ENCODE results near the gene ACKR2.
"Not testable (repeated sequence)": the region's sequence is repeated elsewhere in the genome, so short reads cannot be mapped to it uniquely, and the experiment has no call there.

ACKR2 gene

DNA sequence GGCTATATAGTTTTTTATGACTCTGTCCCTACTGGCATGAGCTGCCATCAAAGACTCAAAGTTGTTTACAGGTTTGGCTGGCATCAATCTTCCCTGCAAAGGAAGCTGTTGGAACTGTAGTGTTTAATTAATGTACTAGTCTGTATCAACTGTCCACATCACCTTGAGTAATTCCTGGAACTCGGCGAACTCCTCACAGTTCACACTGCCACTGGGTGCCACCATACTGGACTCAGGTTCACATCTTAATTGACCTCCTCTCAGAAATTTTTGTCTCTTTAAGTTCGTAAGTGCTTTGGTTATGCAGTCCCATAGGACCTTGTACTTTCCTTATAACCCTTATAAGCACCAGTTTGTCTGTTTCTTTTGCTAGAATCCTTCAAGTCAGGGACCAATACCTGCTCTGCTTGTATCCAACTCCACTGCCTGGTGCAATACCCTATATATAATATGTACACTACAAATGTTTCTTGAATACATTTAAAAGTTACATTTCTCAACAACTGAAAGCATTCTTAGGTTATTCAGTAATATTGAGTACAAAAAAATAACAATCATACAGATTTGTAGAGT lies 8.1 kb upstream of the ACKR2 start:
- Histone ChIP-seq H3K9me3 (ENCODE audit: control insufficient read depth, insufficient read depth, low read length) (no peaks in the 10 kb centered on the region), H3K36me3 (ENCODE audit: control insufficient read depth, insufficient read depth, low read length) (no peaks in the 10 kb centered on the region), H3K27ac (ENCODE audit: low read length) (no peak overlapping the region), H3K4me3 (ENCODE audit: low read length) (no peak overlapping the region), H3K4me1 (ENCODE audit: control insufficient read depth, insufficient read depth, low read length) (peaks cover 2% of the 10 kb centered on the region; the same call in 1 of the 2 replicates), H3K27me3 (ENCODE audit: control insufficient read depth, insufficient read depth, low read length) (no peaks in the 10 kb centered on the region)
- WGBS (ENCODE audit: insufficient coverage, insufficient read length), result no CpG with 5 or more reads among the region's 3 CpGs
- DNase-seq (ENCODE audit: low read depth, low spot score), result no peak

DNA sequence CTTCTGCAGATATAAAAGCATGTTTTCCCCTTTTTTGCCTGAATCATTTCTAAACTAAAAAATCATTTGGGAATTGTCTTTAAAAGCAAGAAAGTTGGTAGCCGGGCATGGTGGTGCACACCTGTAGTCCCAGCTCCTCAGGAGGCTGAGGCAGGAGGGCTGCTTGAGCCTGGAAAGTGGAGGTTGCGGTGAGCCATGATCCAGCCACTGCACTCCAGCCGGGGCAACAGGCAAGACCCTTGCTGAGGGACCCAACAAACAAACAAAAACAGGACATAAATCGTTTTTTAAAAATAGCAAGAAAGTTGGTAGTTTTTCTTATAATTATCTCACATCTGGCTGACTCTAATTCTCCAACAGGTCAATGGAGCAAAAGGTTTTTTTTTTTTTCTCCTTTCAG lies 7.5 kb upstream of the ACKR2 start:
- H3K36me3 ChIP-seq (ENCODE audit: control insufficient read depth, insufficient read depth, low read length), result no peaks in the 10 kb centered on the region
- no peak overlapping the region for H3K4me3 ChIP-seq (ENCODE audit: low read length)
- WGBS (ENCODE audit: insufficient coverage, insufficient read length), result no CpG with 5 or more reads among the region's 4 CpGs

DNA sequence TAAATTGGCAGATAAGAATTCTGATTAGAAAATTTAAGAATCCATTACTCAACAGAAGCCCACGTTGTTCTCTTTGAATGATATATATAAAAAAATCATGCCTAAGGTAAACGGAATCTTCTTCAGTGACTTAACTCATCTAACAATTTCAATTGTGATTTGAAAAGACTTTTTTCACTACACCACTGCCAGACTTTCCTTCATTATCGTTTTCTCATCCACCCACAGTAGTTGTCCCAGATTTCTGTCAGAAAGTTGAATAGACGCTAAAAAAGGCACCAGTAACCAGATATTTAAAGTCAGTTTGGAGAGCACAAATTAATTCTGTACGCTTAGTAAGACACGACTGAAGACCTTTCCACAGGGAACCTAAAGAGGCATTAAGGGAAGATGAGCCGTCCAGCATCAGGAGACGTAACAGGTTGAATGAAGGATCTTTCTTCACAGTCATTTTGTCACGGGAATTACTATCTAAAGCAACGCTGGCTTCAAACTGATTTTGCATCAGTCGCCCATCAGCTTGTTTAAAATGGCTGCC lies 6.3 kb upstream of the ACKR2 start:
- H3K4me1 ChIP-seq (ENCODE audit: control insufficient read depth, insufficient read depth, low read length), result peaks cover 2% of the 10 kb centered on the region; the same call in 1 of the 2 replicates
- H3K27me3 ChIP-seq (ENCODE audit: control insufficient read depth, insufficient read depth, low read length), result no peaks in the 10 kb centered on the region
- WGBS (ENCODE audit: insufficient coverage, insufficient read length), result no CpG with 5 or more reads among the region's 11 CpGs
- no peaks in the 10 kb centered on the region for H3K36me3 ChIP-seq (ENCODE audit: control insufficient read depth, insufficient read depth, low read length)
- no peak for DNase-seq (ENCODE audit: low read depth, low spot score)
- H3K9me3 ChIP-seq (ENCODE audit: control insufficient read depth, insufficient read depth, low read length), result no peaks in the 10 kb centered on the region
- H3K27ac ChIP-seq (ENCODE audit: low read length), result no peak overlapping the region
- peak overlapping the region; percentile 71; the same call in 1 of the 2 replicates for H3K4me3 ChIP-seq (ENCODE audit: low read length)

More for the DNA sequence above, 7.5 kb upstream of the ACKR2 start:
- Histone ChIP-seq H3K4me1 (ENCODE audit: control insufficient read depth, insufficient read depth, low read length) (peaks cover 2% of the 10 kb centered on the region; the same call in 1 of the 2 replicates), H3K27ac (ENCODE audit: low read length) (no peak overlapping the region), H3K27me3 (ENCODE audit: control insufficient read depth, insufficient read depth, low read length) (no peaks in the 10 kb centered on the region), H3K9me3 (ENCODE audit: control insufficient read depth, insufficient read depth, low read length) (no peaks in the 10 kb centered on the region)
- no peak for DNase-seq (ENCODE audit: low read depth, low spot score)

GRCh38 chr3:42803414-42804105 lies 5.7 kb upstream of the ACKR2 start:
- Histone ChIP-seq H3K4me1 (ENCODE audit: control insufficient read depth, insufficient read depth, low read length) (peaks cover 2% of the 10 kb centered on the region; the same call in 1 of the 2 replicates), H3K27ac (ENCODE audit: low read length) (no peak overlapping the region), H3K4me3 (ENCODE audit: low read length) (peak overlapping the region; percentile 71; the same call in 1 of the 2 replicates), H3K27me3 (ENCODE audit: control insufficient read depth, insufficient read depth, low read length) (no peaks in the 10 kb centered on the region), H3K9me3 (ENCODE audit: control insufficient read depth, insufficient read depth, low read length) (no peaks in the 10 kb centered on the region), H3K36me3 (ENCODE audit: control insufficient read depth, insufficient read depth, low read length) (no peaks in the 10 kb centered on the region)
- DNase-seq (ENCODE audit: low read depth, low spot score), result no peak
- no CpG with 5 or more reads among the region's 33 CpGs for WGBS (ENCODE audit: insufficient coverage, insufficient read length)

GRCh38 chr3:42804106-42804830 lies 5.0 kb upstream of the ACKR2 start, which contains the start of gene HIGD1A:
Gene HIGD1A, minus strand, starts transcription at chr3:42804490. Its CDS starts 10,237 bp downstream, at chr3:42794253.
- WGBS (ENCODE audit: insufficient coverage, insufficient read length), result no CpG with 5 or more reads among the region's 63 CpGs

GRCh38 chr3:42804831-42805132 lies 4.5 kb upstream of the ACKR2 start:
- DNase-seq (ENCODE audit: low read depth, low spot score), result no peak
- Histone ChIP-seq H3K27ac (ENCODE audit: low read length) (no peak overlapping the region), H3K27me3 (ENCODE audit: control insufficient read depth, insufficient read depth, low read length) (no peaks in the 10 kb centered on the region), H3K9me3 (ENCODE audit: control insufficient read depth, insufficient read depth, low read length) (no peaks in the 10 kb centered on the region), H3K4me3 (ENCODE audit: low read length) (peak overlapping the region; percentile 71), H3K36me3 (ENCODE audit: control insufficient read depth, insufficient read depth, low read length) (no peaks in the 10 kb centered on the region), H3K4me1 (ENCODE audit: control insufficient read depth, insufficient read depth, low read length) (peaks cover 2% of the 10 kb centered on the region; the same call in 1 of the 2 replicates)
- WGBS (ENCODE audit: insufficient coverage, insufficient read length), result no CpG with 5 or more reads among the region's 13 CpGs

More at GRCh38 chr3:42804106-42804830, 5.0 kb upstream of the ACKR2 start, which contains the start of gene HIGD1A:
- peaks cover 2% of the 10 kb centered on the region; the same call in 1 of the 2 replicates for H3K4me1 ChIP-seq (ENCODE audit: control insufficient read depth, insufficient read depth, low read length)
- H3K27ac ChIP-seq (ENCODE audit: low read length), result no peak within 1 kb of the TSS
- peak; percentile 82 for DNase-seq (ENCODE audit: low read depth, low spot score)
- H3K27me3 ChIP-seq (ENCODE audit: control insufficient read depth, insufficient read depth, low read length), result no peaks in the 10 kb centered on the region
- H3K4me3 ChIP-seq (ENCODE audit: low read length), result peak within 1 kb of the TSS; percentile 71
- no peaks in the 10 kb centered on the region for H3K36me3 ChIP-seq (ENCODE audit: control insufficient read depth, insufficient read depth, low read length)
- no peaks in the 10 kb centered on the region for H3K9me3 ChIP-seq (ENCODE audit: control insufficient read depth, insufficient read depth, low read length)

DNA sequence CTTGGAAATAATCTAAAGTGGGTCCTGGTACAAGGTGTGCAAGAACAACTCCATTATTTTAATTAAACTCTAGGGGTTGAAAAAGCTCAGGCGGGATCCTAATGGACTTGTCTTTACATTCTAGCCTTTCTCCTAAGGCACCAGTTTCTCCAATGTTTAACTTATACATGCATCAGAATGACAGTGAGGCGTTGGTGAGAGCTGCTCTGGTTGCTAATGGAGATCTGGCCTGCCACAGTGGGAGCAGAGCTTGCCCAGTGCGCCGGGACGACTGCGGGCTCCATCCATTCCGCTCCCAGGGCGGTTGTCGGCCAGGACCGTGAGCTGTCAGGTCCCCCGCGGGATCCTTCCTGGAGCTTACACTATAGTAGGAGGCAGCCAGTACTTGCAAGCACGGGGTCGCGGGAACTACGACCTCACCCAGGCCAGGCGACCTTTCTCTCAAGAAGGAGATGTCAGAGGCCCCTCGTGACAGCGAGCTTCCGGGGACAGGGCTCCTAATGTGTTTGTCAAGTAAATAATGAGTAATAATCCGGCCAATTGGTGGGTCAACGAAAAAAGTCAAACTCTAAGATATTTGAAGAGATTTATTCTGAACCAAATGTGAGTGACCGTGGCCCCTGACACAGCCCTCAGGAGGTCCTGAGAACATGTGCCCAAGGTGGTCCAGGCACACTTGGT lies 4.0 kb upstream of the ACKR2 start:
- Histone ChIP-seq H3K27me3 (ENCODE audit: control insufficient read depth, insufficient read depth, low read length) (no peaks in the 10 kb centered on the region), H3K4me3 (ENCODE audit: low read length) (no peak overlapping the region; the same call in 1 of the 2 replicates), H3K4me1 (ENCODE audit: control insufficient read depth, insufficient read depth, low read length) (peaks cover 2% of the 10 kb centered on the region; the same call in 1 of the 2 replicates), H3K27ac (ENCODE audit: low read length) (no peak overlapping the region), H3K9me3 (ENCODE audit: control insufficient read depth, insufficient read depth, low read length) (no peaks in the 10 kb centered on the region), H3K36me3 (ENCODE audit: control insufficient read depth, insufficient read depth, low read length) (no peaks in the 10 kb centered on the region)
- no peak for DNase-seq (ENCODE audit: low read depth, low spot score)
- no CpG with 5 or more reads among the region's 23 CpGs for WGBS (ENCODE audit: insufficient coverage, insufficient read length)

- WGBS (ENCODE audit: insufficient coverage, insufficient read length), result no CpG with 5 or more reads among the region's 4 CpGs
- DNase-seq (ENCODE audit: low read depth, low spot score), result no peak
Observed at GRCh38 chr3:42807929-42808328, 1.3 kb upstream of the ACKR2 start.

GRCh38 chr3:42810706-42811105 lies 1.5 kb downstream of the ACKR2 start:
- no CpG with 5 or more reads among the region's 10 CpGs for WGBS (ENCODE audit: insufficient coverage, insufficient read length)
- not testable (repeated sequence) for H3K27ac ChIP-seq (ENCODE audit: low read length); DNase-seq (ENCODE audit: low read depth, low spot score); H3K9me3 ChIP-seq (ENCODE audit: control insufficient read depth, insufficient read depth, low read length); H3K36me3 ChIP-seq (ENCODE audit: control insufficient read depth, insufficient read depth, low read length); H3K4me3 ChIP-seq (ENCODE audit: low read length); H3K27me3 ChIP-seq (ENCODE audit: control insufficient read depth, insufficient read depth, low read length); H3K4me1 ChIP-seq (ENCODE audit: control insufficient read depth, insufficient read depth, low read length)

More at GRCh38 chr3:42807929-42808328, 1.3 kb upstream of the ACKR2 start:
- H3K9me3 ChIP-seq (ENCODE audit: control insufficient read depth, insufficient read depth, low read length), result no peaks in the 10 kb centered on the region
- H3K4me3 ChIP-seq (ENCODE audit: low read length), result no peak overlapping the region
- H3K36me3 ChIP-seq (ENCODE audit: control insufficient read depth, insufficient read depth, low read length), result no peaks in the 10 kb centered on the region
- no peaks in the 10 kb centered on the region for H3K27me3 ChIP-seq (ENCODE audit: control insufficient read depth, insufficient read depth, low read length)
- peaks cover 2% of the 10 kb centered on the region; the same call in 1 of the 2 replicates for H3K4me1 ChIP-seq (ENCODE audit: control insufficient read depth, insufficient read depth, low read length)
- H3K27ac ChIP-seq (ENCODE audit: low read length), result no peak overlapping the region
